ENCODE results near the gene MBLAC1. TPM values are rescaled to one million over a fixed set of nuclear protein-coding genes. Genes with fewer than 3 reads are reported as not detected.

The MBLAC1 gene
- total and polyA plus RNA-seq, 9 of the 15 experiments (the other 6 are each of a cell fraction or from before 2014, with no cell fraction given), result 0.03 to 3.1 (median 0.52) TPM

- TF ChIP-seq ZBTB11 (CRISPR knock-in tag; IDR thresholded peaks at IDR 0.05) (no peak), TFE3 (CRISPR knock-in tag; IDR thresholded peaks at IDR 0.05) (no peak), HNRNPK (IDR thresholded peaks at IDR 0.05; ENCODE audit: low read depth, low read length, poor library complexity, severe bottlenecking) (no peak), PHTF2 (CRISPR knock-in tag; IDR thresholded peaks at IDR 0.05) (no peak), ZNF76 (CRISPR knock-in tag; IDR thresholded peaks at IDR 0.05; ENCODE audit: borderline replicate concordance) (no peak), RB1 (IDR thresholded peaks at IDR 0.05; ENCODE audit: low read depth) (no peak), ZBTB1 (CRISPR knock-in tag; IDR thresholded peaks at IDR 0.05; ENCODE audit: borderline replicate concordance, low read depth) (no peak)
These were observed 27.2 kb downstream of the MBLAC1 start (continued) for GRCh38 chr7:100153708-100154535.
